Esophagus muscularis mucosa (tissue), 4 donors: ENCODE results near the gene ARID2. TPM values are rescaled to one million over a fixed set of nuclear protein-coding genes. Genes with fewer than 3 reads are reported as not detected.

Experiments used
- DNase-seq: peaks from one replicate; pipeline ENCODE4 v3.0.0-alpha.2; 2017; ENCODE audit errors: extremely low spot score
- H3K27ac ChIP-seq, 4 donors: fragments of 200-600 bp; sonication (generic); replicated peaks in 1 of 4; 1 replicate in 3 of 4; 2 replicates in 1 of 4; pipeline ENCODE4 v1.5.1; 2016 to 2019; ENCODE audit warnings: mild to moderate bottlenecking in 1 of 4
- H3K27me3 ChIP-seq, 4 donors: fragments of 200-600 bp; sonication (generic); one replicate each; pipeline versions ENCODE4 v1.5.1 to v1.6.0; 2016 to 2019
- H3K36me3 ChIP-seq, 4 donors: fragments of 200-600 bp; sonication (generic); one replicate each; pipeline ENCODE4 v1.5.1; 2016 to 2019
- H3K4me1 ChIP-seq, 4 donors: fragments of 200-600 bp; sonication (generic); one replicate each; pipeline ENCODE4 v1.5.1; 2016 to 2019
- H3K4me3 ChIP-seq, 4 donors: fragments of 200-600 bp; sonication (generic); 1 replicate in 2 of 4; 2 replicates in 2 of 4; pipeline ENCODE4 v1.5.1; 2016 to 2019; ENCODE audit warnings: mild to moderate bottlenecking in 4 of 4, moderate library complexity in 1 of 4
- H3K9me3 ChIP-seq, 4 donors: fragments of 200-600 bp; sonication (generic); 1 replicate in 3 of 4; 2 replicates in 1 of 4; pipeline ENCODE4 v1.5.1; 2016 to 2019
- CTCF ChIP-seq, 3 experiments: fragments of 200-600 bp in 2 of 3; fragments of 450-650 bp in 1 of 3; sonication (generic) in 2 of 3; IDR thresholded peaks; one replicate each; pipeline ENCODE4 v1.5.1; 2017 to 2019; ENCODE audit warnings: antibody characterized with exemption in 3 of 3, mild to moderate bottlenecking in 2 of 3, moderate library complexity in 1 of 3
- EP300 ChIP-seq: sonication (generic); formaldehyde crosslinking; IDR thresholded peaks from one replicate; pipeline ENCODE4 v1.6.1; 2017; ENCODE audit warnings: antibody characterized with exemption
- POLR2A ChIP-seq: fragments of 450-650 bp; IDR thresholded peaks from one replicate; pipeline ENCODE4 v1.6.1; 2017; ENCODE audit warnings: antibody characterized with exemption, moderate library complexity, mild to moderate bottlenecking, low read depth
- POLR2AphosphoS5 ChIP-seq, 2 donors: sonication (generic); formaldehyde crosslinking; IDR thresholded peaks; one replicate each; pipeline ENCODE4 v1.6.1; 2017; ENCODE audit warnings: antibody characterized with exemption in 2 of 2
- WGBS: methylation state at CpG from one replicate; pipeline ENCODE4 v1.1.5; 2018; 5-methylcytosine and 5-hydroxymethylcytosine counted together
- intact Hi-C: fragments of 100-400 bp; cut with DNase I; formaldehyde crosslinking; loops from one replicate; pipeline ENCODE4 v1.15.1; 2023
- total RNA-seq, 4 donors: library from RNA; depleted of rRNA; stranded (reverse); fragments of >200 nt; gene quantifications; one replicate each; pipeline versions ENCODE4 v1.1.0 to v1.2.1, GENCODE V29; 2016

Gene ARID2
- total RNA-seq, 4 donors from 2014 or later = 24.0 to 45.3 (median 33.0) TPM

GRCh38 chr12:45890276-45890675, 160.8 kb downstream of the ARID2 start:
- H3K4me3 ChIP-seq = no peak overlapping the region
- intact Hi-C loops = no loop called here
- DNase-seq = no peak
- H3K9me3 ChIP-seq = no peaks in the 10 kb centered on the region
- TF ChIP-seq POLR2AphosphoS5 (IDR thresholded peaks at IDR 0.05) (no peak), EP300 (no peak), CTCF (IDR thresholded peaks at IDR 0.05) (no peak), POLR2A (no peak)
- no peaks in the 10 kb centered on the region for H3K27me3 ChIP-seq
- WGBS = 64% methylated on average over 2 of the region's 2 CpGs
- H3K4me1 ChIP-seq = no peaks in the 10 kb centered on the region
- no peak overlapping the region for H3K27ac ChIP-seq
- peaks cover 9 to 51% (median 41%) of the 10 kb centered on the region in 4 donors for H3K36me3 ChIP-seq

GRCh38 chr12:45893240-45893639, 163.7 kb downstream of the ARID2 start:
- intact Hi-C loops = no loop called here

GRCh38 chr12:45895961-45896360, 166.5 kb downstream of the ARID2 start:
- 91% methylated on average over 4 of the region's 4 CpGs for WGBS
- Histone ChIP-seq H3K9me3 (no peaks in the 10 kb centered on the region), H3K27me3 (no peaks in the 10 kb centered on the region), H3K4me1 (no peaks in the 10 kb centered on the region), H3K27ac (no peak overlapping the region), H3K36me3 (peaks cover 21 to 68% (median 45%) of the 10 kb centered on the region in 4 donors), H3K4me3 (no peak overlapping the region)
- TF ChIP-seq EP300 = no peak
- no peak for TF ChIP-seq CTCF (IDR thresholded peaks at IDR 0.05)
- no peak for TF ChIP-seq POLR2A
- TF ChIP-seq POLR2AphosphoS5 (IDR thresholded peaks at IDR 0.05) = no peak
- DNase-seq = no peak
- intact Hi-C loops = no loop called here

More at GRCh38 chr12:45893240-45893639, 163.7 kb downstream of the ARID2 start:
- H3K4me3 ChIP-seq = no peak overlapping the region
- WGBS = 50% methylated on average over 4 of the region's 4 CpGs
- H3K4me1 ChIP-seq = no peaks in the 10 kb centered on the region
- H3K27ac ChIP-seq = no peak overlapping the region
- H3K9me3 ChIP-seq = no peaks in the 10 kb centered on the region
- no peak for TF ChIP-seq CTCF (IDR thresholded peaks at IDR 0.05)
- TF ChIP-seq EP300 = no peak
- TF ChIP-seq POLR2A = no peak
- no peak for TF ChIP-seq POLR2AphosphoS5 (IDR thresholded peaks at IDR 0.05)
- no peaks in the 10 kb centered on the region for H3K27me3 ChIP-seq
- H3K36me3 ChIP-seq = peaks cover 16 to 55% (median 40%) of the 10 kb centered on the region in 4 donors
- DNase-seq = no peak

- intact Hi-C loops = no loop called here
- no peak overlapping the region for H3K4me3 ChIP-seq
- peaks cover 15 to 62% (median 35%) of the 10 kb centered on the region in 4 donors for H3K36me3 ChIP-seq
- DNase-seq = no peak
- no peaks in the 10 kb centered on the region for H3K4me1 ChIP-seq
- TF ChIP-seq POLR2AphosphoS5 (IDR thresholded peaks at IDR 0.05) = no peak
- no peak for TF ChIP-seq POLR2A
- no peak for TF ChIP-seq EP300
- no peak for TF ChIP-seq CTCF (IDR thresholded peaks at IDR 0.05)
- no peaks in the 10 kb centered on the region for H3K9me3 ChIP-seq
- no peak overlapping the region for H3K27ac ChIP-seq
- no peaks in the 10 kb centered on the region for H3K27me3 ChIP-seq
- WGBS = 95% methylated on average over 1 of the region's 1 CpG
These were observed 168.6 kb downstream of the ARID2 start for GRCh38 chr12:45898094-45898493.

GRCh38 chr12:45907955-45908354, 178.4 kb downstream of the ARID2 start:
- TF ChIP-seq POLR2A (no peak), CTCF (IDR thresholded peaks at IDR 0.05) (no peak), EP300 (no peak), POLR2AphosphoS5 (IDR thresholded peaks at IDR 0.05) (no peak)
- no peak for DNase-seq
- H3K4me1 ChIP-seq = peaks cover 0 to 27% (median 22%) of the 10 kb centered on the region in 4 donors
- H3K27ac ChIP-seq = no peak overlapping the region
- H3K9me3 ChIP-seq = no peaks in the 10 kb centered on the region
- peaks cover 0 to 17% (median 4%) of the 10 kb centered on the region in 4 donors for H3K36me3 ChIP-seq
- 58% methylated on average over 4 of the region's 4 CpGs for WGBS
- H3K27me3 ChIP-seq = no peaks in the 10 kb centered on the region
- intact Hi-C loops = no loop called here
- no peak overlapping the region for H3K4me3 ChIP-seq
